ENCODE measurements around the gene PTPRH.
"Not testable (repeated sequence)": the region's sequence is repeated elsewhere in the genome, so short reads cannot be mapped to it uniquely, and the experiment has no call there.

The PTPRH gene

DNA sequence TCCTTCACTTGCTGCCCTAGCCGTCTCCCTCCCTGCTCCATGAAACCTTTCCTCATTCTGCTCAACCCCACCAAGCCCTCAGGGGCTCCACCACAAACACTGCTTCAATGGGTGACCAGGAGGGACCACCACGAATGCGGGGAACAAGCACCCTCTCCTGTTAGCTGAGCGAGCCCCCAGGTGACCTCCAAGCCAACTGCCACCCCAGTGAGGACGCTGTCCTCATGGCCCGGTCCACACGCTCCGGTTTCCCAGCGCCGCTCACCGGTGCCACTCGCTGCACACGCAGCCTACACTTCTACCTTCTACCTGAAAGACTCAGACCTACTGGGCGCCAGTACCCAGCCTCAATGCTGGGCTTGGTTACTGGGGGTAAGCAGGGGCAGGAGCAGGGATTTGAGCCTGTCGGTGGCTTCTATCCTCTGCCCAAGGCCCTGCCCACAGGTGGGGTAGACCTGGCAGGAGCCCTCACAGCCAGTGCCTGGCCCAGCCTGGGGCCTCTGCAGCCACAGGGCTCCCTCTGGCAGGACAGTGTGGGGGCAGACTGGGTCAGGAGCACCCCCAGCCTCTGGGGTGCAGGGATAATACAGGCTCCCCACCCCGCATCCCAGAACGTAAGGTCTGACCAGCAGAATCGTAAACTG lies 20.0 kb upstream of the PTPRH start:
- H3K36me3 ChIP-seq (ENCODE audit: insufficient read depth, low read length) = peaks cover 14% of the 10 kb centered on the region; the same call in 1 of the 2 replicates
- H3K4me3 ChIP-seq = no peak overlapping the region
- DNase-seq (ENCODE audit: low read depth, low spot score) = no peak
- no peaks in the 10 kb centered on the region for H3K9me3 ChIP-seq (ENCODE audit: low read depth, low read length)
- no peak for TF ChIP-seq FOXP2 (optimal IDR thresholded peaks at IDR 0.05; ENCODE audit: control extremely low read depth, extremely low read length, insufficient read depth)
- no peak for TF ChIP-seq EZH2 (IDR thresholded peaks at IDR 0.05)
- no peak for TF ChIP-seq POLR2AphosphoS5 (IDR thresholded peaks at IDR 0.05; ENCODE audit: borderline replicate concordance, low read depth, low read length)
- no peak overlapping the region for H3K9ac ChIP-seq (ENCODE audit: insufficient read length)
- no peak overlapping the region for H3K27ac ChIP-seq

GRCh38 chr19:55228403-55229031 lies 19.2 kb upstream of the PTPRH start, which contains the start of gene TMEM86B:
Gene TMEM86B, minus strand, starts transcription at chr19:55228763. Its CDS starts 22 bp downstream, at chr19:55228741.
- no peak for DNase-seq (ENCODE audit: low read depth, low spot score)
- Histone ChIP-seq H3K36me3 (ENCODE audit: insufficient read depth, low read length) (peaks cover 12% of the 10 kb centered on the region; the same call in 1 of the 2 replicates), H3K9me3 (ENCODE audit: low read depth, low read length) (no peaks in the 10 kb centered on the region), H3K9ac (ENCODE audit: insufficient read length) (no peak within 1 kb of the TSS), H3K27ac (no peak within 1 kb of the TSS), H3K4me3 (no peak within 1 kb of the TSS)
- TF ChIP-seq EZH2 (IDR thresholded peaks at IDR 0.05) (no peak), POLR2AphosphoS5 (IDR thresholded peaks at IDR 0.05; ENCODE audit: borderline replicate concordance, low read depth, low read length) (no peak), FOXP2 (optimal IDR thresholded peaks at IDR 0.05; ENCODE audit: control extremely low read depth, extremely low read length, insufficient read depth) (no peak)

DNA sequence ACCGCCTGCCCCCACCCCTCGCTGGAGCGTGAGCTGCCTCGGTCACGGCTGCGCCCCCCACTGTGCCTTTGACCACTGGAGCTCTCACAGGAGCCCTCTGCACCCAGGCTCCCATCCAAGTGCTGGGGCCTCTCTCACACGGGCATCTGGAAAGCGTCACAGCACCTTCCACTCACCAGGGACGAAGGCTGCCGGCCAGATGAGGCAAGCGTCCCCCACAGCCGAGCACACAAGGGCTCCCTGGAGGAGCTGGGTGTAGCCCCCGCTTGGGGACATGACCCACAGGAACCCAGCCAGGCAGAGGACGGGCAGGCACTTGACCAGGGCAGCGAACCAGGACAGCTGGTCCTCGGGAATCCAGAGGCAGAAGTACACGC lies 18.7 kb upstream of the PTPRH start:
- H3K9me3 ChIP-seq (ENCODE audit: low read depth, low read length) = no peaks in the 10 kb centered on the region
- no peak overlapping the region for H3K27ac ChIP-seq
- DNase-seq (ENCODE audit: low read depth, low spot score) = no peak

GRCh38 chr19:55227241-55228014 lies 18.1 kb upstream of the PTPRH start:
- no peak overlapping the region for H3K4me3 ChIP-seq
- no peaks in the 10 kb centered on the region for H3K9me3 ChIP-seq (ENCODE audit: low read depth, low read length)
- no peak overlapping the region for H3K27ac ChIP-seq
- no peak for DNase-seq (ENCODE audit: low read depth, low spot score)
- no peak for TF ChIP-seq FOXP2 (optimal IDR thresholded peaks at IDR 0.05; ENCODE audit: control extremely low read depth, extremely low read length, insufficient read depth)
- TF ChIP-seq EZH2 (IDR thresholded peaks at IDR 0.05) = no peak
- TF ChIP-seq POLR2AphosphoS5 (IDR thresholded peaks at IDR 0.05; ENCODE audit: borderline replicate concordance, low read depth, low read length) = no peak
- no peak overlapping the region for H3K9ac ChIP-seq (ENCODE audit: insufficient read length)
- H3K36me3 ChIP-seq (ENCODE audit: insufficient read depth, low read length) = peaks cover 12% of the 10 kb centered on the region; the same call in 1 of the 2 replicates

More for the DNA sequence above, 18.7 kb upstream of the PTPRH start:
- Histone ChIP-seq H3K36me3 (ENCODE audit: insufficient read depth, low read length) (peaks cover 12% of the 10 kb centered on the region; the same call in 1 of the 2 replicates), H3K9ac (ENCODE audit: insufficient read length) (no peak overlapping the region), H3K4me3 (no peak overlapping the region)
- TF ChIP-seq FOXP2 (optimal IDR thresholded peaks at IDR 0.05; ENCODE audit: control extremely low read depth, extremely low read length, insufficient read depth) = no peak
- TF ChIP-seq POLR2AphosphoS5 (IDR thresholded peaks at IDR 0.05; ENCODE audit: borderline replicate concordance, low read depth, low read length) = no peak
- TF ChIP-seq EZH2 (IDR thresholded peaks at IDR 0.05) = no peak

GRCh38 chr19:55226788-55227187 lies 17.5 kb upstream of the PTPRH start:
- H3K4me3 ChIP-seq = no peak overlapping the region
- DNase-seq (ENCODE audit: low read depth, low spot score) = no peak
- H3K9ac ChIP-seq (ENCODE audit: insufficient read length) = no peak overlapping the region
- no peak for TF ChIP-seq FOXP2 (optimal IDR thresholded peaks at IDR 0.05; ENCODE audit: control extremely low read depth, extremely low read length, insufficient read depth)
- no peak for TF ChIP-seq POLR2AphosphoS5 (IDR thresholded peaks at IDR 0.05; ENCODE audit: borderline replicate concordance, low read depth, low read length)
- no peak for TF ChIP-seq EZH2 (IDR thresholded peaks at IDR 0.05)
- H3K27ac ChIP-seq = no peak overlapping the region
- peaks cover 8% of the 10 kb centered on the region; the same call in 1 of the 2 replicates for H3K36me3 ChIP-seq (ENCODE audit: insufficient read depth, low read length)
- no peaks in the 10 kb centered on the region for H3K9me3 ChIP-seq (ENCODE audit: low read depth, low read length)

GRCh38 chr19:55226273-55226672 lies 17.0 kb upstream of the PTPRH start:
- DNase-seq (ENCODE audit: low read depth, low spot score) = no peak
- H3K27ac ChIP-seq = no peak overlapping the region

GRCh38 chr19:55225415-55225958 lies 16.2 kb upstream of the PTPRH start:
- Histone ChIP-seq H3K9me3 (ENCODE audit: low read depth, low read length) (no peaks in the 10 kb centered on the region), H3K27ac (no peak overlapping the region), H3K4me3 (no peak overlapping the region), H3K9ac (ENCODE audit: insufficient read length) (no peak overlapping the region), H3K36me3 (ENCODE audit: insufficient read depth, low read length) (no peaks in the 10 kb centered on the region; the same call in 1 of the 2 replicates)
- TF ChIP-seq POLR2AphosphoS5 (IDR thresholded peaks at IDR 0.05; ENCODE audit: borderline replicate concordance, low read depth, low read length) (no peak), FOXP2 (optimal IDR thresholded peaks at IDR 0.05; ENCODE audit: control extremely low read depth, extremely low read length, insufficient read depth) (no peak), EZH2 (IDR thresholded peaks at IDR 0.05) (no peak)
- no peak for DNase-seq (ENCODE audit: low read depth, low spot score)

More at GRCh38 chr19:55226273-55226672, 17.0 kb upstream of the PTPRH start:
- H3K36me3 ChIP-seq (ENCODE audit: insufficient read depth, low read length) = peaks cover 4% of the 10 kb centered on the region; the same call in 1 of the 2 replicates
- no peak overlapping the region for H3K9ac ChIP-seq (ENCODE audit: insufficient read length)
- no peak overlapping the region for H3K4me3 ChIP-seq
- no peaks in the 10 kb centered on the region for H3K9me3 ChIP-seq (ENCODE audit: low read depth, low read length)
- TF ChIP-seq POLR2AphosphoS5 (IDR thresholded peaks at IDR 0.05; ENCODE audit: borderline replicate concordance, low read depth, low read length) = no peak

- H3K36me3 ChIP-seq (ENCODE audit: insufficient read depth, low read length); H3K4me3 ChIP-seq; H3K9me3 ChIP-seq (ENCODE audit: low read depth, low read length); DNase-seq (ENCODE audit: low read depth, low spot score); H3K27ac ChIP-seq; H3K9ac ChIP-seq (ENCODE audit: insufficient read length): not testable (repeated sequence)
Observed at GRCh38 chr19:55224679-55225414, 15.5 kb upstream of the PTPRH start.
